ENCODE data around the gene TBC1D14.

TBC1D14 gene

DNA sequence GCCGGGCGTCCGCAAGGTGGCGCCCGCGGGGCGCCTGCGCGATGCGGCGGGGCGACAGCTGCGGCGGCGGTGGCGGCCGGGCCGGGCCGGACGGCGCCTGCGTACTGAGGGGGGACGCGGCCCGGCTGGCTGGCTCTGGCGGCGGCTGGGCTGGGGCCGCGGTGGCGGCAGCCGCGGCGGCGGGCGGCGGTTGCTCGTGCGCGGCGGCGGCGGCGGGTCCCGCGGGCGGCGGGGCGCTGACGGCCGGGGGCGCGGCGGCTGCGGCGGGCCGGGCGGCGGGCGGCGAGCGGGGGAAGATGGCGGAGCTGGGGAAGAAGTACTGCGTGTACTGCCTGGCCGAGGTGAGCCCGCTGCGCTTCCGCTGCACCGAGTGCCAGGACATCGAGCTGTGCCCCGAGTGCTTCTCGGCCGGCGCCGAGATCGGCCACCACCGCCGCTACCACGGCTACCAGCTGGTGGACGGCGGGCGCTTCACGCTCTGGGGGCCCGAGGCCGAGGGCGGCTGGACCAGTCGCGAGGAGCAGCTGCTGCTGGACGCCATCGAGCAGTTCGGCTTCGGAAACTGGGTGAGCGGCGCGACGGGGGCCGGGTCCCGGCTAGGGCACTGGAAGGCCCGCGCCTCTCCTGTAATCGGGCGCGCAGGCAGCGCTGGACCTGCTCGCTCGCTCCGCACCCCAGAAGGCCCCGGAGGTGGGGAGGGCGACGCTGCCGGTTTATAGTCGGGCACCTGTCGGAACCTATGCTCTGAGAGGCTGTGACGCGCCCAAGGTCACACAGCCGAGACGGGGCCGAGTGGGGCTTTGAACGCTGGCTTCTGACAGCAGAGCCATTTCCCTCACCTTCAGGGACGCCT, 133.9 kb downstream of the TBC1D14 start, which contains the start of gene TADA2B:
TSS of gene TADA2B (plus strand) at position 89 of the 853 bp plus-strand sequence. CDS start at position 297, 208 bp downstream.
- TF ChIP-seq, protein P1, sequence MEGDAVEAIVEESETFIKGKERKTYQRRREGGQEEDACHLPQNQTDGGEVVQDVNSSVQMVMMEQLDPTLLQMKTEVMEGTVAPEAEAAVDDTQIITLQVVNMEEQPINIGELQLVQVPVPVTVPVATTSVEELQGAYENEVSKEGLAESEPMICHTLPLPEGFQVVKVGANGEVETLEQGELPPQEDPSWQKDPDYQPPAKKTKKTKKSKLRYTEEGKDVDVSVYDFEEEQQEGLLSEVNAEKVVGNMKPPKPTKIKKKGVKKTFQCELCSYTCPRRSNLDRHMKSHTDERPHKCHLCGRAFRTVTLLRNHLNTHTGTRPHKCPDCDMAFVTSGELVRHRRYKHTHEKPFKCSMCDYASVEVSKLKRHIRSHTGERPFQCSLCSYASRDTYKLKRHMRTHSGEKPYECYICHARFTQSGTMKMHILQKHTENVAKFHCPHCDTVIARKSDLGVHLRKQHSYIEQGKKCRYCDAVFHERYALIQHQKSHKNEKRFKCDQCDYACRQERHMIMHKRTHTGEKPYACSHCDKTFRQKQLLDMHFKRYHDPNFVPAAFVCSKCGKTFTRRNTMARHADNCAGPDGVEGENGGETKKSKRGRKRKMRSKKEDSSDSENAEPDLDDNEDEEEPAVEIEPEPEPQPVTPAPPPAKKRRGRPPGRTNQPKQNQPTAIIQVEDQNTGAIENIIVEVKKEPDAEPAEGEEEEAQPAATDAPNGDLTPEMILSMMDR (IDR thresholded peaks at IDR 0.05; ENCODE audit: borderline replicate concordance, control extremely low read depth, extremely low read depth, insufficient read depth, missing control alignments), result peak; percentile 50
- in situ Hi-C loops (cut with MboI; ENCODE audit: low sequenced_read_pairs, unreplicated experiment), result no loop called here
- no peak for DNase-seq (ENCODE audit: low spot score)

- TF ChIP-seq, protein P1 (IDR thresholded peaks at IDR 0.05; ENCODE audit: borderline replicate concordance, control extremely low read depth, extremely low read depth, insufficient read depth, missing control alignments), result no peak
- in situ Hi-C loops (cut with MboI; ENCODE audit: low sequenced_read_pairs, unreplicated experiment), result no loop called here
- no peak for DNase-seq (ENCODE audit: low spot score)
Observed at GRCh38 chr4:7044137-7044930, 134.7 kb downstream of the TBC1D14 start.

DNA sequence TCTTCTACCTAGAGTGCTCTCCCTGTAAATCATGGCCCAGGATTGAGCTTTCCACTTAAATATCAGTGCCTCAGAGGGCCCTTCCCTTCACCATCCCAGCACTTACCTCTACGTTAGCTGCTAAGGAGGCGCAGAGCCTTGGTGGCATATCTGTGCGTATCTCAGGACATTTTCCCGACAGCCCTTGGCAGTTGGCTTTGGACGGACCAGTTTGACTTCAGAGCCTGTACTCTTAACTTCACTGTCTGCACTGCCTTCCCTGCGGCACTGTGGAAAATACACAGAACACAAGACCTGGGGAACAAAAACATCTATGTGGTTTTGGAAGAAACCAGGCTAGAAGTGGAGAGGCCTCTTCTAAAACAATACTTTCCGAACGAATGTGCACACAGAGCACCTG, 135.9 kb downstream of the TBC1D14 start:
- in situ Hi-C loops (cut with MboI; ENCODE audit: low sequenced_read_pairs, unreplicated experiment), result no loop called here
- DNase-seq (ENCODE audit: low spot score), result no peak
- TF ChIP-seq, protein P1 (IDR thresholded peaks at IDR 0.05; ENCODE audit: borderline replicate concordance, control extremely low read depth, extremely low read depth, insufficient read depth, missing control alignments), result no peak

DNA sequence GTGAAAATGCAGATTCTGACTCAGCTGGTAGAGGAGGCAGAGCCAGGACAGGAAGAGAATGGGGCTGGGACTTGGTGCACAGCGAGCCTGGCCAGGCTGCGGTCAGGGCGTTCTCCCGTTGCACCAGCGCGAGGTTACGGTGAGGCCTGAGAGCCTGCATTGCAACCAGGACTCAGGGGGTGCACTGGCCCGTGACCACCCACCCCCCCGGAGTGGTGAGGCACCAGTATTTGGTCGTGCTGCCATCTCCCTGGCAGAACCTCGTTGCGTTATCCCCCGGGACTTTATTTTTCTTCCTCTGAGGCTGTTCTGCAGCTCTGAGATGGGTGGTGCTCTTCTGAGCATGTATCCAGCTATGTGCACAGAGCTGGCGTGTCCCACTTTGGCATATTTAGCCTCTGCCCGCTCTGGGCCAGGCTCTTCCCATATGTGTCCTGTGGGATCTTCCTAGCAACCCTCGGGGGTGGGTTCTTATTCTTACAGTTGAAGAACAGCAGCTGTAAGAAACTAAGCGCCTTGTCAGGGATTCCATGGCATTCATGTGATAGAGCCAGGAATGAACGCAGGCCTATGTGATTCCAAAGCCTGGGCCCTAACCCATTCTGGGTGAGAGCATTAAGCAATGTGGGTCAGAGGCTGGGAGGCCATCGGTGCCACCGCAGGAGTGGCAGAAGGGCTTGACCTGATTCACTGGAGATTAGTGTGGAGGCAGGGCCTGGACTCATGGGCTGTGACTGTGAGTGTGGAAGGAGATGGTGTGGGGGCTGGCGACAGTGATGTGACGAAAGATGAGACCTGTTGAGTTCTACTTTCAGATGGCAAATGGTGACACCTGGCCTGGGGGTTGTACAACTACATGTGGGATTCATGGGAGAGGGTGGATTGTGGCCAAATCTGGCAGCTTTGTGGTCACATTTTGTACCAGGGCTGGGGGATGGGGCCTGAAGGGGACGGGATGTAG, 136.6 kb downstream of the TBC1D14 start:
- TF ChIP-seq, protein P1 (IDR thresholded peaks at IDR 0.05; ENCODE audit: borderline replicate concordance, control extremely low read depth, extremely low read depth, insufficient read depth, missing control alignments), result no peak
- DNase-seq (ENCODE audit: low spot score), result peak; percentile 53
- in situ Hi-C loops (cut with MboI; ENCODE audit: low sequenced_read_pairs, unreplicated experiment), result no loop called here

DNA sequence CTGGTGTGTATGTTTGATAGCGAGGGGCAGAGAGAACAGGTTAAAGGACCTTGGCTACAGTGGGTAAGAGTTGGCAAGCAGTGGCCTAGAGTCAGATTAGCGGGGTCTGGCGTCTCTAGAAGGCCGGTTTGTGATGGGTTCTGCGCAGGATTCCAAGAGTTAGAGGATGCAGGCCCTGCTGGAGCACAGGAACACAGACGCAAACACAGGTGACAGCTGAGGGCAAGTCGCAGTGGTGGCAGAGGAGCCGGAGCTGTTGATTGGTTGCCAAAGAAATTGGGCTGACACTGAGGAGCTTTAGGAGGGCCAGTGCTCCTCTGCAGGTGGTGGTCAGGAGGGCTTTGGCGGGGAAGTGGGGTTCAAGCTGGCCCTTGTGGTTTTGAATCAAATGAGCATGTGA, 137.3 kb downstream of the TBC1D14 start:
- in situ Hi-C loops (cut with MboI; ENCODE audit: low sequenced_read_pairs, unreplicated experiment), result no loop called here
- DNase-seq (ENCODE audit: low spot score), result no peak
- TF ChIP-seq, protein P1 (IDR thresholded peaks at IDR 0.05; ENCODE audit: borderline replicate concordance, control extremely low read depth, extremely low read depth, insufficient read depth, missing control alignments), result no peak

- TF ChIP-seq, protein P1 (IDR thresholded peaks at IDR 0.05; ENCODE audit: borderline replicate concordance, control extremely low read depth, extremely low read depth, insufficient read depth, missing control alignments), result no peak
- no peak for DNase-seq (ENCODE audit: low spot score)
- in situ Hi-C loops (cut with MboI; ENCODE audit: low sequenced_read_pairs, unreplicated experiment), result no loop called here
Observed at GRCh38 chr4:7048642-7049041, 139.0 kb downstream of the TBC1D14 start.
